HCT116 (cell line): ENCODE measurements around the gene RGPD3.
A peak's percentile ranks its signal among the peaks of the same experiment; 100 is the strongest.
"Not testable (repeated sequence)": the region's sequence is repeated elsewhere in the genome, so short reads cannot be mapped to it uniquely, and the experiment has no call there.

Experiments
- CBX3 ChIP-seq: IDR thresholded peaks from 2 replicates; pipeline ENCODE4 v1.6.1; 2012; ENCODE audit warnings: low read depth
- EGR1 ChIP-seq: IDR thresholded peaks from 2 replicates; pipeline ENCODE4 v1.6.1; 2012; ENCODE audit warnings: low read depth
- EZH2 ChIP-seq: fragments of 200-600 bp; sonication (generic); IDR thresholded peaks from 2 replicates; pipeline ENCODE4 v1.6.1; 2017; ENCODE audit warnings: antibody characterized with exemption, mixed run types
- EZH2phosphoT487 ChIP-seq: fragments of 200-600 bp; IDR thresholded peaks from 2 replicates; pipeline ENCODE4 v1.6.1; 2018; ENCODE audit warnings: antibody characterized with exemption, borderline replicate concordance
- JUND ChIP-seq: IDR thresholded peaks from 2 replicates; pipeline ENCODE4 v1.6.1; 2012
- POLR2A ChIP-seq: IDR thresholded peaks from 2 replicates; pipeline ENCODE4 v1.7.0; 2011; ENCODE audit warnings: borderline replicate concordance; ENCODE audit not compliant: insufficient read depth, insufficient read length; ENCODE audit errors: extremely low read depth
- RAD21 ChIP-seq: IDR thresholded peaks from 2 replicates; pipeline ENCODE4 v1.6.1; 2012; ENCODE audit warnings: low read depth, mild to moderate bottlenecking
- SP1 ChIP-seq: IDR thresholded peaks from 2 replicates; pipeline ENCODE4 v1.6.1; 2012; ENCODE audit warnings: low read depth
- TF ChIP-seq, protein P1 (sequence below), 3 experiments: fragments of 200-600 bp in 1 of 3; sonication (generic) in 1 of 3; IDR thresholded peaks in 2 of 3; conservative IDR thresholded peaks in 1 of 3; 2 replicates each; pipeline ENCODE4 v1.5.1; 2012 to 2017; ENCODE audit warnings: low read depth in 2 of 3, low read length in 2 of 3, antibody characterized with exemption in 1 of 3, borderline replicate concordance in 1 of 3, control low read depth in 1 of 3, mild to moderate bottlenecking in 1 of 3, mixed read lengths in 1 of 3, mixed run types in 1 of 3, moderate library complexity in 1 of 3; ENCODE audit not compliant: insufficient read depth in 1 of 3
- TF ChIP-seq, protein P2 (sequence below): IDR thresholded peaks from 2 replicates; pipeline ENCODE4 v1.6.1; 2011; ENCODE audit warnings: mild to moderate bottlenecking, low read length, moderate library complexity; ENCODE audit not compliant: insufficient replicate concordance; ENCODE audit errors: extremely low read depth
- TF ChIP-seq, protein P3 (sequence below): IDR thresholded peaks from 2 replicates; pipeline ENCODE4 v1.6.1; 2012
- TF ChIP-seq, protein P4 (sequence below): IDR thresholded peaks from 2 replicates; pipeline ENCODE4 v1.6.1; 2012; ENCODE audit warnings: low read depth

DNA sequence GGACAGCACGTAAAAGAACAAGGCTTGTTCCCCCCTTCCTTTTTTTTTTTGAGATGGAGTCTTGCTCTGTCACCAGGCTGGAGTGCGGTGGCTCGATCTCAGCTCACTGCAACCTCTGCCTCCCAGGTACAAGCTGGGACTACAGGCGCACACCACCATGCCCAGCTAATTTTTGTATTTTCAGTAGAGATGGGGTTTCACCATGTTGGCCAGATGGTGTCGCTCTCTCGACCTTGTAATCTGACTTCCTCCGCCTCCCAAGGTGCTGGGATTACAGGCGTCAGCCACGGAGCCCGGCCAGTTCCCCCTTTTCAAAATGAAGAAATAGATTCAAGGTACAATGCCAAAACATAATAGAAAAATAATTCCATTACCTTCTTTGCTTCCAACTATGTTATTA is 6.3 kb downstream of the RGPD3 start:
- TF ChIP-seq, protein P1, sequence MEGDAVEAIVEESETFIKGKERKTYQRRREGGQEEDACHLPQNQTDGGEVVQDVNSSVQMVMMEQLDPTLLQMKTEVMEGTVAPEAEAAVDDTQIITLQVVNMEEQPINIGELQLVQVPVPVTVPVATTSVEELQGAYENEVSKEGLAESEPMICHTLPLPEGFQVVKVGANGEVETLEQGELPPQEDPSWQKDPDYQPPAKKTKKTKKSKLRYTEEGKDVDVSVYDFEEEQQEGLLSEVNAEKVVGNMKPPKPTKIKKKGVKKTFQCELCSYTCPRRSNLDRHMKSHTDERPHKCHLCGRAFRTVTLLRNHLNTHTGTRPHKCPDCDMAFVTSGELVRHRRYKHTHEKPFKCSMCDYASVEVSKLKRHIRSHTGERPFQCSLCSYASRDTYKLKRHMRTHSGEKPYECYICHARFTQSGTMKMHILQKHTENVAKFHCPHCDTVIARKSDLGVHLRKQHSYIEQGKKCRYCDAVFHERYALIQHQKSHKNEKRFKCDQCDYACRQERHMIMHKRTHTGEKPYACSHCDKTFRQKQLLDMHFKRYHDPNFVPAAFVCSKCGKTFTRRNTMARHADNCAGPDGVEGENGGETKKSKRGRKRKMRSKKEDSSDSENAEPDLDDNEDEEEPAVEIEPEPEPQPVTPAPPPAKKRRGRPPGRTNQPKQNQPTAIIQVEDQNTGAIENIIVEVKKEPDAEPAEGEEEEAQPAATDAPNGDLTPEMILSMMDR (IDR thresholded peaks at IDR 0.05 in 2 of 3, conservative IDR thresholded peaks at IDR 0.05 in 1 of 3; ENCODE audit: borderline replicate concordance in 1 of 3, insufficient read depth in 1 of 3, low read depth in 2 of 3, low read length in 2 of 3) = peak in 1 of 3 experiments; percentile 17; a peak in 1 of 6 replicates
- TF ChIP-seq RAD21, EZH2phosphoT487, EGR1, JUND, POLR2A, EZH2, SP1, CBX3: not testable (repeated sequence)
- TF ChIP-seq, protein P2, sequence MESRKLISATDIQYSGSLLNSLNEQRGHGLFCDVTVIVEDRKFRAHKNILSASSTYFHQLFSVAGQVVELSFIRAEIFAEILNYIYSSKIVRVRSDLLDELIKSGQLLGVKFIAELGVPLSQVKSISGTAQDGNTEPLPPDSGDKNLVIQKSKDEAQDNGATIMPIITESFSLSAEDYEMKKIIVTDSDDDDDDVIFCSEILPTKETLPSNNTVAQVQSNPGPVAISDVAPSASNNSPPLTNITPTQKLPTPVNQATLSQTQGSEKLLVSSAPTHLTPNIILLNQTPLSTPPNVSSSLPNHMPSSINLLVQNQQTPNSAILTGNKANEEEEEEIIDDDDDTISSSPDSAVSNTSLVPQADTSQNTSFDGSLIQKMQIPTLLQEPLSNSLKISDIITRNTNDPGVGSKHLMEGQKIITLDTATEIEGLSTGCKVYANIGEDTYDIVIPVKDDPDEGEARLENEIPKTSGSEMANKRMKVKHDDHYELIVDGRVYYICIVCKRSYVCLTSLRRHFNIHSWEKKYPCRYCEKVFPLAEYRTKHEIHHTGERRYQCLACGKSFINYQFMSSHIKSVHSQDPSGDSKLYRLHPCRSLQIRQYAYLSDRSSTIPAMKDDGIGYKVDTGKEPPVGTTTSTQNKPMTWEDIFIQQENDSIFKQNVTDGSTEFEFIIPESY = not testable (repeated sequence)
- TF ChIP-seq, protein P3, sequence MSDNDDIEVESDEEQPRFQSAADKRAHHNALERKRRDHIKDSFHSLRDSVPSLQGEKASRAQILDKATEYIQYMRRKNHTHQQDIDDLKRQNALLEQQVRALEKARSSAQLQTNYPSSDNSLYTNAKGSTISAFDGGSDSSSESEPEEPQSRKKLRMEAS = not testable (repeated sequence)
- TF ChIP-seq, protein P4, sequence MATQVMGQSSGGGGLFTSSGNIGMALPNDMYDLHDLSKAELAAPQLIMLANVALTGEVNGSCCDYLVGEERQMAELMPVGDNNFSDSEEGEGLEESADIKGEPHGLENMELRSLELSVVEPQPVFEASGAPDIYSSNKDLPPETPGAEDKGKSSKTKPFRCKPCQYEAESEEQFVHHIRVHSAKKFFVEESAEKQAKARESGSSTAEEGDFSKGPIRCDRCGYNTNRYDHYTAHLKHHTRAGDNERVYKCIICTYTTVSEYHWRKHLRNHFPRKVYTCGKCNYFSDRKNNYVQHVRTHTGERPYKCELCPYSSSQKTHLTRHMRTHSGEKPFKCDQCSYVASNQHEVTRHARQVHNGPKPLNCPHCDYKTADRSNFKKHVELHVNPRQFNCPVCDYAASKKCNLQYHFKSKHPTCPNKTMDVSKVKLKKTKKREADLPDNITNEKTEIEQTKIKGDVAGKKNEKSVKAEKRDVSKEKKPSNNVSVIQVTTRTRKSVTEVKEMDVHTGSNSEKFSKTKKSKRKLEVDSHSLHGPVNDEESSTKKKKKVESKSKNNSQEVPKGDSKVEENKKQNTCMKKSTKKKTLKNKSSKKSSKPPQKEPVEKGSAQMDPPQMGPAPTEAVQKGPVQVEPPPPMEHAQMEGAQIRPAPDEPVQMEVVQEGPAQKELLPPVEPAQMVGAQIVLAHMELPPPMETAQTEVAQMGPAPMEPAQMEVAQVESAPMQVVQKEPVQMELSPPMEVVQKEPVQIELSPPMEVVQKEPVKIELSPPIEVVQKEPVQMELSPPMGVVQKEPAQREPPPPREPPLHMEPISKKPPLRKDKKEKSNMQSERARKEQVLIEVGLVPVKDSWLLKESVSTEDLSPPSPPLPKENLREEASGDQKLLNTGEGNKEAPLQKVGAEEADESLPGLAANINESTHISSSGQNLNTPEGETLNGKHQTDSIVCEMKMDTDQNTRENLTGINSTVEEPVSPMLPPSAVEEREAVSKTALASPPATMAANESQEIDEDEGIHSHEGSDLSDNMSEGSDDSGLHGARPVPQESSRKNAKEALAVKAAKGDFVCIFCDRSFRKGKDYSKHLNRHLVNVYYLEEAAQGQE = not testable (repeated sequence)
